M059J (cell line): ENCODE results near the gene MAN2A1. TPM values are rescaled to one million over a fixed set of nuclear protein-coding genes. Genes with fewer than 3 reads are reported as not detected.

Source experiments
- DNase-seq: peaks from one replicate; pipeline ENCODE4 v3.0.0-alpha.2; 2012; ENCODE audit warnings: low read depth
- total RNA-seq: library from RNA; depleted of rRNA; stranded (reverse); fragments of >200 nt; shearing (Covaris generic); gene quantifications from 2 replicates; pipeline ENCODE4 v1.2.3, GENCODE V29; 2014

MAN2A1 gene
- total RNA-seq, 1 experiment from 2014 or later: 31.0 TPM

DNA sequence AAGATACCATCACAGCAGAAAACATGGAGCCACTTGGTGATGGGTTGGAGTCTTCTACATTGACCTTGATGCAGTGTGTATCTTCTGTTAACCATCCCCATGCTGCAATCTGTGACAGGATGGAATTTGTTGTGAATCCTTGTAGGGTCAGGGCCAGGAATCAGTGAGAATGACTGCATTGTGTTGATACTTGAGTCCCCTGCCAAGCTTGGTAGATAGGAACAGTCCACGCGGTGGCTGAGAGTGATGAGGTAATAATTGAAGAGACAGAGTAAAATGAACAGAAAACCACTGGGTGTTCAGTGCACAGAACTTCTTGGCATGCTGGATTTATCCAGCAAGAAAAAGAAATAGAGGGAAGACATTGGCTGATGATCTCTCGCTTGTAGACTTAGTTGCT is 217.5 kb downstream of the MAN2A1 start:
- no peak for DNase-seq

DNA sequence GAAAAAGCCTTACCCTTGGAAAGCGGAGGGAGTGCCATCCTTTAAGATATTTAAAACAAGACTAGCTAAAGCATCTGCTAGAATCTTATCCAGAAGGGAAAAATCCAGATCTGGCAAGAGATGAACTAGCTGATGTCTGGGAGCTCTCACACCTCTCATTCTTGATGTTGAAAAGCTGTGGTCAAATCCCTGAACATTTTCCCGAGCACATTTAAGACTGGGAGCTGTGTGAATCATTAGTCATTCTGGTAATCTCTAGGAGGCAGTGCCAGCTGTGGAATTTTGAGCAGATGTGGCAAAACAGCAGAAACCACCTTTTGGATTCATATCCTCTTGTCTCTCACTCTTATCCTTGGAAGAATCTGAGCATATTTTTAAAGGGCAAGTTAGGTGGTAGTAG is 218.0 kb downstream of the MAN2A1 start:
- DNase-seq: peak; percentile 35

DNA sequence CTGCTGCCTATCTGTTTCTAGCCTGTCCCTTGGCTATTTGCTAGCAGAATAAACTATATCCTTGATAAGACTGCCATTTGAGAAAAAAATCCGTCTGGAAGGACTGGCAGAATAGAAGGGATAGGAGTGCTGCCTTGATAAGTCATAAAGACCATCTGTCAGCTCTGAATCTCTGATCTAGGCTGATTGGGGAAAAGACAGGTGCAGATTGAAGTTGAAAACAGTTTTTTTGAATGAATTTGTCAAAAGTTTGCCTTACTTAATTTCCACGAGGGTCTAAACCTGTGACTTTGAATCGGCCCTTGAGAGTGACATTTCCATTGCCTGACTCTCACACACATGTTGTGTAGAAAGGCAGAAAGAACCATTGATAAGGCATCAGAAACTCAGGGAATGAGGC is 218.6 kb downstream of the MAN2A1 start:
- DNase-seq: no peak

DNA sequence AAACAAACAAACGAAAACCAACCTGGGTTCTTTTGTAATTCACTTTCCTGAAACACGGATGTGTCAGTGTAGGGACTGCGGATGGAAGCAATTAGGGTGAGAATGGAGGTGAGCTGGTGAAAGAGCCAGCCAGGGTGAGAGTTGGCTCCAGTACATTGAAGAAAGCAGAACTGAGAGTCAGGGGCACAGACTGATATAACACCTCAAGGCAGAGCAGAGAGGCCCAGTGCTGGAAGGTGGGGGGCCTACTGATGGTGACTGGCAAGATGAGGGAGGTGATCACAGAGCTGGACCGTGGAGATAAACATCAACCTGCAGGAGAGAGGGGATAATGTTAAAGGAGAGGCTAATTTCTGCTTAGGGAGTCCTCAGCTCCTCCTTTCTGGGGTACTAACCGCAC is 221.1 kb downstream of the MAN2A1 start:
- no peak for DNase-seq

DNA sequence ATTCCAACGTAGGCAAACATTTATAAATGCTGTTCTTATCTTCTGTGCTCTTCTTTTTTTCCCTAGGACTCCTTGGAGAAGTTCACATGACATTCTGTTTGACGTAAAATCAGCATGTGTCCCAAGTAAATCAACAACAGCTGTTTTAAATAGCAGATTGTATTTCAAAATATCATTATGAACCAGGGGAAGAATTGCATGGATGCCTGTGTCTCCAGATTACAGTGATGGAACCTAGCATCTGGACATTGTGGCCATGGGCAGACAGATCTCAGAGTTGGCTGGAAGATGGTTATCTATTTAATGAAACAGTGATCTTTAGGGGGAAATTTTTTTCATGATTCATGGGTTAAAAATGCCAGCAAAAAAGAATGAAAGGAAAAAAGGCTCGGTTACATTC is 222.0 kb downstream of the MAN2A1 start:
- DNase-seq: peak; percentile 31

DNA sequence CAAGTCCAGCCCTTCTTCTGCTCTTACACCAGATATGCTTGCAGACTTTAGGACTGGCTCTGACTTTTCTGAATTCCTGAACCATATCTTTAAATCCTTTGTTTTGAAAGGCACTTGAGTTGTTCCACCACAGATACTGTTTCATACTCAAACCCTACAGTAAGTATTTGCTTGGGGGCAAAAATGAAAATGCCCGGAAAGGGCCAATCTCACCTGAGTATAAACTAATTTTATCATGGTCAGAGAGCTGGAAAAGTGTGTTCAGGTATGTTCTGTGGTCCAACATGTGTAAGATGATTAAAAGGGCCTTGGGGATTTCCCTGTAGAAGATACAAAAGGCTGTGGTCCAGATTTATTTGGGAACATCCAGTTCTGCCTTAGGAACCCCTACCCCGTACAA is 225.2 kb downstream of the MAN2A1 start:
- no peak for DNase-seq

DNA sequence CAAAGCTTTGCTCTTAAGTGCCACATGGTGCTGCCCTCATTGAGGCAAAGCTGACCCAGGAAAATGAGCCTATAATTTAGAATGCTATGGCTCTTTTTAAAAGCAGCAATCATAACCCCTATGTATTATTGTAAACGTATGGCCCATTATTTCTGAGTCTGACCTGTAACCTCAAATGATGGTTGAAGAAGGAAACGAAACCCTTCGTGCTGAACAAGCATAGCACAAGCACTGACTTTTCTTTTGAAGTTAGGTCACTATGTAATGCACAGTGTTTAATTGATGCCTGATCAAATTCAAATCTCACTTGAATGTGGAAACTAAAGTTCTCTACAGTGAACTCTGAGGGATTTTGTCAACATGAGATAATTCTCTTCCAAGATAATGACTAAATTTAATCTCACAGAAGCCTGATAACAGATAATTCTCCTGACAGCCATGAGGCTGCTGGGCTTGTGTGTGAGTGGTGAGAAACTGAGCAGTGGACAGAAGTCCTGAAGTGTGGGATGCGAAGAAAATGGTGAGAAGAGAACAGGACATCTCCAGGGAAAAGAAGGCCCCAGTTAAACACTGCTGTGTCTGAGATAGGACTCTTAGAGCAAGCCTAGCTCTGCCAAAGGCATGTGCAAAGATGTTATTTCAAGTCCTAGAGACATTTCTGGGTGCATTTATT is 226.9 kb downstream of the MAN2A1 start:
- DNase-seq: no peak
